Measurements from ENCODE around the gene UNKL.
"Not testable (repeated sequence)": the region's sequence is repeated elsewhere in the genome, so short reads cannot be mapped to it uniquely, and the experiment has no call there.

The UNKL gene

GRCh38 chr16:1445518-1446203 lies 31.2 kb upstream of the UNKL start:
- no peak for DNase-seq (ENCODE audit: low read depth)

- no peak for DNase-seq (ENCODE audit: low read depth)
These were observed 30.4 kb upstream of the UNKL start for GRCh38 chr16:1444730-1445517.

GRCh38 chr16:1443980-1444729 lies 29.7 kb upstream of the UNKL start, which contains the start of gene CCDC154:
CCDC154 (minus strand) TSS chr16:1444556; CDS start chr16:1444322, 234 bp downstream.
- no peak for DNase-seq (ENCODE audit: low read depth)

GRCh38 chr16:1443403-1443973 lies 29.0 kb upstream of the UNKL start:
- DNase-seq (ENCODE audit: low read depth): no peak

- no peak for DNase-seq (ENCODE audit: low read depth)
These were observed 28.2 kb upstream of the UNKL start for GRCh38 chr16:1442697-1443096.

GRCh38 chr16:1441391-1441829 lies 26.9 kb upstream of the UNKL start:
- DNase-seq (ENCODE audit: low read depth): no peak

GRCh38 chr16:1439699-1440074 lies 25.2 kb upstream of the UNKL start:
- not testable (repeated sequence) for DNase-seq (ENCODE audit: low read depth)

GRCh38 chr16:1439058-1439698 lies 24.7 kb upstream of the UNKL start:
- no peak for DNase-seq (ENCODE audit: low read depth)

GRCh38 chr16:1438229-1439057 lies 23.9 kb upstream of the UNKL start:
- no peak for DNase-seq (ENCODE audit: low read depth)

GRCh38 chr16:1437606-1438005 lies 23.1 kb upstream of the UNKL start:
- DNase-seq (ENCODE audit: low read depth): no peak

- DNase-seq (ENCODE audit: low read depth): no peak
These were observed 22.3 kb upstream of the UNKL start for GRCh38 chr16:1436731-1437355.

GRCh38 chr16:1435921-1436697 lies 21.6 kb upstream of the UNKL start:
- DNase-seq (ENCODE audit: low read depth): no peak

- DNase-seq (ENCODE audit: low read depth): no peak
These were observed 20.4 kb upstream of the UNKL start for GRCh38 chr16:1434644-1435592.

- no peak for DNase-seq (ENCODE audit: low read depth)
These were observed 19.3 kb upstream of the UNKL start for GRCh38 chr16:1433756-1434155.

GRCh38 chr16:1433263-1433560 lies 18.7 kb upstream of the UNKL start:
- DNase-seq (ENCODE audit: low read depth): no peak

- DNase-seq (ENCODE audit: low read depth): no peak
These were observed 18.1 kb upstream of the UNKL start for GRCh38 chr16:1432388-1433262.

- DNase-seq (ENCODE audit: low read depth): no peak
These were observed 17.2 kb upstream of the UNKL start for GRCh38 chr16:1431497-1432270.
